Measurements from ENCODE around the gene SORBS2. TPM values are rescaled to one million over a fixed set of nuclear protein-coding genes. Genes with fewer than 3 reads are reported as not detected.
A peak's percentile ranks its signal among the peaks of the same experiment; 100 is the strongest.

The SORBS2 gene
- total RNA-seq, 1 donor from 2014 or later, result 18.8 TPM

- TF ChIP-seq, protein P1, sequence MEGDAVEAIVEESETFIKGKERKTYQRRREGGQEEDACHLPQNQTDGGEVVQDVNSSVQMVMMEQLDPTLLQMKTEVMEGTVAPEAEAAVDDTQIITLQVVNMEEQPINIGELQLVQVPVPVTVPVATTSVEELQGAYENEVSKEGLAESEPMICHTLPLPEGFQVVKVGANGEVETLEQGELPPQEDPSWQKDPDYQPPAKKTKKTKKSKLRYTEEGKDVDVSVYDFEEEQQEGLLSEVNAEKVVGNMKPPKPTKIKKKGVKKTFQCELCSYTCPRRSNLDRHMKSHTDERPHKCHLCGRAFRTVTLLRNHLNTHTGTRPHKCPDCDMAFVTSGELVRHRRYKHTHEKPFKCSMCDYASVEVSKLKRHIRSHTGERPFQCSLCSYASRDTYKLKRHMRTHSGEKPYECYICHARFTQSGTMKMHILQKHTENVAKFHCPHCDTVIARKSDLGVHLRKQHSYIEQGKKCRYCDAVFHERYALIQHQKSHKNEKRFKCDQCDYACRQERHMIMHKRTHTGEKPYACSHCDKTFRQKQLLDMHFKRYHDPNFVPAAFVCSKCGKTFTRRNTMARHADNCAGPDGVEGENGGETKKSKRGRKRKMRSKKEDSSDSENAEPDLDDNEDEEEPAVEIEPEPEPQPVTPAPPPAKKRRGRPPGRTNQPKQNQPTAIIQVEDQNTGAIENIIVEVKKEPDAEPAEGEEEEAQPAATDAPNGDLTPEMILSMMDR (IDR thresholded peaks at IDR 0.05; ENCODE audit: insufficient read depth, low read length, poor library complexity, severe bottlenecking), result peak; percentile 28
- DNase-seq (ENCODE audit: low read depth), result peak; percentile 50
- peaks cover 2% of the 10 kb centered on the region for H3K27me3 ChIP-seq (ENCODE audit: control insufficient read depth, insufficient read depth, low read length)
- H3K36me3 ChIP-seq (ENCODE audit: control insufficient read depth, insufficient read depth, low read length), result no peaks in the 10 kb centered on the region
- no peak overlapping the region for H3K4me3 ChIP-seq (ENCODE audit: low read depth, low read length)
Measured at GRCh38 chr4:185640811-185641675, 171.0 kb downstream of the SORBS2 start.

- peaks cover 2% of the 10 kb centered on the region for H3K27me3 ChIP-seq (ENCODE audit: control insufficient read depth, insufficient read depth, low read length)
- TF ChIP-seq, protein P1 (IDR thresholded peaks at IDR 0.05; ENCODE audit: insufficient read depth, low read length, poor library complexity, severe bottlenecking), result no peak
- no peak overlapping the region for H3K4me3 ChIP-seq (ENCODE audit: low read depth, low read length)
- no peak for DNase-seq (ENCODE audit: low read depth)
- H3K36me3 ChIP-seq (ENCODE audit: control insufficient read depth, insufficient read depth, low read length), result no peaks in the 10 kb centered on the region
Measured at GRCh38 chr4:185638548-185639301, 173.3 kb downstream of the SORBS2 start.

DNA sequence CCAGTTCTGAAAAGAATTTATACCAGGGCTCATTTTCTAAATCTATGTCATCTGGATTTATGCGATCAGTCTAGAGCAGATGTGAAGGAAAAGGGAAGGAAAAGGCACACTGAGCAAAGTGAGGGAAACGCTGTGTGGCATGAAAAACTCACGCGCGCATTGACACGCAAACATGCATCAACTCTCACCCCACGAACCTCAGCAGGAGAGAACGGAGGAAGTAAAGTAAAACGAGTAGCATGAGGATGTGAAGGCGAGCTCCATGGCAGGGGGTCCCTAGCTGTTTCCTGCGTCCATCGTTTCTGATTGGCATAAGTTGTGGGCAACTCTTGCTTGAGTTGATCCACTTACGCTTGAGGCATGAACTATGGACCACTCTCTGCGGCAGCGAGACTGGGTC lies 173.9 kb downstream of the SORBS2 start:
- DNase-seq (ENCODE audit: low read depth), result no peak
- H3K4me3 ChIP-seq (ENCODE audit: low read depth, low read length), result no peak overlapping the region
- no peaks in the 10 kb centered on the region for H3K36me3 ChIP-seq (ENCODE audit: control insufficient read depth, insufficient read depth, low read length)
- TF ChIP-seq, protein P1 (IDR thresholded peaks at IDR 0.05; ENCODE audit: insufficient read depth, low read length, poor library complexity, severe bottlenecking), result no peak
- H3K27me3 ChIP-seq (ENCODE audit: control insufficient read depth, insufficient read depth, low read length), result peaks cover 2% of the 10 kb centered on the region

GRCh38 chr4:185637163-185637875 lies 174.7 kb downstream of the SORBS2 start:
- peaks cover 2% of the 10 kb centered on the region for H3K27me3 ChIP-seq (ENCODE audit: control insufficient read depth, insufficient read depth, low read length)
- TF ChIP-seq, protein P1 (IDR thresholded peaks at IDR 0.05; ENCODE audit: insufficient read depth, low read length, poor library complexity, severe bottlenecking), result no peak
- no peaks in the 10 kb centered on the region for H3K36me3 ChIP-seq (ENCODE audit: control insufficient read depth, insufficient read depth, low read length)
- H3K4me3 ChIP-seq (ENCODE audit: low read depth, low read length), result no peak overlapping the region
- DNase-seq (ENCODE audit: low read depth), result no peak

DNA sequence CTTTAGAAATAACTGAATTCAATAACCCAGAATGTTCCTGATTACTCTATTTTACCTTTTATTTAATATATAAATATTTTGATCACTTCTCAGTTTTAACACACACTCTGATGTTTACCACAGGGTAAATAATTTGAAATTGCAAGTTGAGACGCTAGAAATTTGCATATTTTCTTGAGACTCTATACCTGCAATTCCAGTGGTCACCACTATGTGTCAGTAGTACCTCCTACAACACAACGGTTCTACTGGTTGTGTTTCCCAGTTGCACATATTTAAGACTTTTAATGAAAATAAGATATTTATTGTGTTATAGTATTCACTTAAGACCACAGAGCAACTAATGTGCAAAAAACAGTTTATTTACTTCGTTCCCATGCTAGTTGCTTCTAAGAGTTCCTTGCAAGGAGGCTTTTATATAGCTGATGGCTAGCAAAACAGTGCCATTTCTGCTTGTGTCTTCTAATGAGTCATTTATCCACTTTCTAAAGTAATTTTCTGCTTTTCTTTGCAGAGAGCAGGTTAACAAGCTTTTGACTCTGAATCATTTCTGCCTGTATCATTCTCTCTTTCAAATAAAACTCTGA lies 177.8 kb downstream of the SORBS2 start:
- no peak for DNase-seq (ENCODE audit: low read depth)
- no peak overlapping the region for H3K4me3 ChIP-seq (ENCODE audit: low read depth, low read length)
- peaks cover 2% of the 10 kb centered on the region for H3K27me3 ChIP-seq (ENCODE audit: control insufficient read depth, insufficient read depth, low read length)
- TF ChIP-seq, protein P1 (IDR thresholded peaks at IDR 0.05; ENCODE audit: insufficient read depth, low read length, poor library complexity, severe bottlenecking), result peak; percentile 44
- H3K36me3 ChIP-seq (ENCODE audit: control insufficient read depth, insufficient read depth, low read length), result no peaks in the 10 kb centered on the region
